H1 (cell line): ENCODE results near the gene IL21. TPM values are rescaled to one million over a fixed set of nuclear protein-coding genes. Genes with fewer than 3 reads are reported as not detected.

ENCODE experiments used
- HDAC6 ChIP-seq: IDR thresholded peaks from one replicate; pipeline ENCODE4 v1.7.1; 2012; ENCODE audit warnings: low read depth, mild to moderate bottlenecking, inconsistent platforms, low read length, moderate library complexity
- RFX5 ChIP-seq: IDR thresholded peaks from 2 replicates; pipeline ENCODE4 v1.6.1; 2011; ENCODE audit warnings: low read depth, low read length, improper control_type of control experiment, borderline replicate concordance
- TCF12 ChIP-seq: IDR thresholded peaks from 2 replicates; pipeline ENCODE4 v1.6.1; 2011; ENCODE audit warnings: low read depth, mild to moderate bottlenecking, low read length
- polyA plus RNA-seq, 7 experiments: library from polyadenylated mRNA; depleted of rRNA in 3 of 7; stranded (reverse) in 5 of 7; unstranded in 2 of 7; fragments of >200 nt in 5 of 7; fragments of 200-250 nt in 2 of 7; gene quantifications; 1 replicate in 5 of 7; 2 replicates in 1 of 7; 4 replicates in 1 of 7; pipeline versions ENCODE4 v1.2.1 to v1.2.3, GENCODE V29; 2011 to 2013; ENCODE audit warnings: missing spikeins in 2 of 7, mixed read lengths in 2 of 7
- total RNA-seq: library from RNA; stranded (reverse); fragmentation: NEBNext Ultra II Directional; extraction: Animal tissue kit (Norgen Biotek cat#: 25700); gene quantifications from 2 replicates; pipeline ENCODE4 v1.2.1, GENCODE V29; 2021
- TF ChIP-seq, protein P1 (sequence below): IDR thresholded peaks from 2 replicates; pipeline ENCODE4 v1.6.1; 2011; ENCODE audit warnings: low read length, improper control_type of control experiment

The IL21 gene
- total and polyA plus RNA-seq, 2 of the 8 experiments (the other 6 are each of a cell fraction or from before 2014, with no cell fraction given) = not detected

DNA sequence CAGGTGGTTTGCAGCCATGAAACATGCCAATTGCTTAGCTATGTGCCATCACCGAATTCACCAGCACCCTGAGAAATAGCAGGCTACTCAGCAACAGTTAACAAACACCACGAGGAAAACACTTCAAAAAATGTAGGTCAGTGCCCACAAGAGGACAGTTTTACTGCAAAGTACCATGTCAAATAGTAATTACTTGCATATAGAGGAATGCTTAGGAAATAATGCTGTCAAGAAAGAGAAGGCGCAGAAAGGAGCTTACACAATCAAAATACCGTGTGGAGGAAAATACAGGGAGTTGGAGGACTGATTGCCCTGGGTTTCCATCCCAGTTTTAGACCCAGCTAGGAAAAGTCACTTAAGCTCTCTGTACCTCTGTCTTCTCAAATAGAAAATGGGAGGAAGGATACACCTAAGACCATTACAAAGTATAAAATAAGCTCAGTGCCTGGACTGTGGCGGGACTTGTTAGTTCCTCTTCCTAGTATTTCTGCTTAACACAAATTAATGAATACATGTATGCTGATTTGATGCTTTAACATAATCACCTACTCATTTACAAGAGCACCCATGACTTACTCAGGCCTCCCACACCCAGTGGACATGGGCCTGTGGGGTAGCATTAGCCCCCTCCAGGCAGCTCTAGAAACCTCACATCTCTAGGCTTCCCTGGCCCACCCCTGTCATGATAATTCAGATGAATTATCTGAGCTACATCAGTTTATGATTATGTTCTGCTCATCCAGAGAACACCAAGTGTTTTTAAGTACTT lies 44.5 kb upstream of the IL21 start (continued):
- TF ChIP-seq RFX5 (no peak), TCF12 (no peak), HDAC6 (no peak)
- TF ChIP-seq, protein P1, sequence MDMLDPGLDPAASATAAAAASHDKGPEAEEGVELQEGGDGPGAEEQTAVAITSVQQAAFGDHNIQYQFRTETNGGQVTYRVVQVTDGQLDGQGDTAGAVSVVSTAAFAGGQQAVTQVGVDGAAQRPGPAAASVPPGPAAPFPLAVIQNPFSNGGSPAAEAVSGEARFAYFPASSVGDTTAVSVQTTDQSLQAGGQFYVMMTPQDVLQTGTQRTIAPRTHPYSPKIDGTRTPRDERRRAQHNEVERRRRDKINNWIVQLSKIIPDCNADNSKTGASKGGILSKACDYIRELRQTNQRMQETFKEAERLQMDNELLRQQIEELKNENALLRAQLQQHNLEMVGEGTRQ = no peak
